Testis (tissue), 5 donors: ENCODE measurements around the gene NUP98. TPM values are rescaled to one million over a fixed set of nuclear protein-coding genes. Genes with fewer than 3 reads are reported as not detected.
A peak's percentile ranks its signal among the peaks of the same experiment; 100 is the strongest.

Experiments
- DNase-seq: peaks from one replicate; pipeline ENCODE4 v3.0.0-alpha.2; 2019
- H3K27ac ChIP-seq, 2 donors: fragments of 200-600 bp; sonication (generic); one replicate each; pipeline ENCODE4 v1.5.1; 2019
- H3K27me3 ChIP-seq: fragments of 200-600 bp; sonication (generic); one replicate; pipeline ENCODE4 v1.5.1; 2019
- H3K36me3 ChIP-seq: fragments of 200-600 bp; sonication (generic); one replicate; pipeline ENCODE4 v1.5.1; 2017; ENCODE audit warnings: low read depth; ENCODE audit errors: missing control alignments
- H3K4me1 ChIP-seq: fragments of 200-600 bp; sonication (generic); one replicate; pipeline ENCODE4 v1.5.1; 2019
- H3K4me3 ChIP-seq, 2 donors: fragments of 200-600 bp; sonication (generic); one replicate each; pipeline ENCODE4 v1.5.1; 2017 to 2019
- H3K9me3 ChIP-seq: fragments of 200-600 bp; sonication (generic); one replicate; pipeline ENCODE4 v1.5.1; 2017
- CTCF ChIP-seq, 3 experiments: fragments of 450-650 bp in 2 of 3; fragments of 200-600 bp in 1 of 3; sonication (generic) in 1 of 3; IDR thresholded peaks; one replicate each; pipeline ENCODE4 v1.5.1; 2016 to 2019; ENCODE audit warnings: antibody characterized with exemption in 3 of 3, mild to moderate bottlenecking in 2 of 3, moderate library complexity in 1 of 3
- POLR2A ChIP-seq: fragments of 450-650 bp; IDR thresholded peaks from one replicate; pipeline ENCODE4 v1.6.1; 2017; ENCODE audit warnings: antibody characterized with exemption, mild to moderate bottlenecking, moderate library complexity
- WGBS, 2 donors: methylation state at CpG; one replicate each; pipeline ENCODE4 v1.1.5; 2018; 5-methylcytosine and 5-hydroxymethylcytosine counted together
- intact Hi-C: fragments of 100-400 bp; cut with DNase I; formaldehyde crosslinking; loops from one replicate; pipeline ENCODE4 v1.15.1; 2023; ENCODE audit warnings: low total_unique reads
- long read RNA-seq, 2 donors: transcript quantifications; one replicate each; lab custom pipeline, GENCODE V29; 2026
- polyA plus RNA-seq: library from polyadenylated mRNA; stranded (reverse); fragments of 350-450 nt; fragmentation: Illumina TruSeq; extraction: RNeasy Lipid Tissue Mini Kit (QIAGEN cat#74804); gene quantifications from one replicate; pipeline ENCODE4 v1.2.3, GENCODE V29; 2014; ENCODE audit warnings: low read depth, low replicate concordance; ENCODE audit not compliant: insufficient read depth
- total RNA-seq, 2 donors: library from RNA; depleted of rRNA; stranded (reverse); fragments of >200 nt; gene quantifications; one replicate each; pipeline ENCODE4 v1.2.3, GENCODE V29; 2016

NUP98 gene
- total RNA-seq (100 to 1,000 TPM; 211 to 354 TPM), polyA plus RNA-seq (280 TPM)
- long read RNA-seq, donor 1, partial matches to known transcripts, result 19 of 19 reads
- long read RNA-seq, donor 1, other reads (novel, unspliced or antisense), result 0 of 19 reads
- long read RNA-seq, donor 2, partial matches to known transcripts, result 5 of 7 reads
- long read RNA-seq, donor 2, other reads (novel, unspliced or antisense), result 0 of 7 reads

- Histone ChIP-seq H3K9me3 (no peaks in the 10 kb centered on the region), H3K27me3 (no peaks in the 10 kb centered on the region), H3K27ac (peak within 1 kb of the TSS; percentile 94 to 97), H3K4me1 (peaks cover 13% of the 10 kb centered on the region), H3K4me3 (peak within 1 kb of the TSS; percentile 92 to 99), H3K36me3 (no peaks in the 10 kb centered on the region)
- TF ChIP-seq CTCF (IDR thresholded peaks at IDR 0.05) (peak in 1 of 3 experiments; percentile 23), POLR2A (peak; percentile 98)
- DNase-seq, result peak; percentile 100
- 0% methylated on average over 32 to 86 of the region's 86 CpGs for WGBS, 2 donors
- intact Hi-C loops, result no loop called here
Observed at GRCh38 chr11:3797329-3798090, at the start of gene NUP98. Gene NUP98 (minus strand): TSS chr11:3797554. CDS start chr11:3782117, 15,437 bp downstream.

GRCh38 chr11:3845670-3846069 lies 48.3 kb upstream of the NUP98 start:
- H3K4me1 ChIP-seq, result no peaks in the 10 kb centered on the region
- no peaks in the 10 kb centered on the region for H3K9me3 ChIP-seq
- whole genome bisulfite sequencing, 2 donors, result 81 to 86% methylated on average over 3 of the region's 3 CpGs
- intact Hi-C loops, result no loop called here
- H3K27ac ChIP-seq, result no peak overlapping the region
- no peaks in the 10 kb centered on the region for H3K27me3 ChIP-seq
- H3K36me3 ChIP-seq, result no peaks in the 10 kb centered on the region
- no peak overlapping the region for H3K4me3 ChIP-seq
- no peak for TF ChIP-seq CTCF (IDR thresholded peaks at IDR 0.05)
- no peak for TF ChIP-seq POLR2A
- DNase-seq, result no peak

- H3K27me3 ChIP-seq, result no peaks in the 10 kb centered on the region
- H3K9me3 ChIP-seq, result no peaks in the 10 kb centered on the region
- TF ChIP-seq CTCF (IDR thresholded peaks at IDR 0.05) (no peak), POLR2A (no peak)
- H3K4me1 ChIP-seq, result no peaks in the 10 kb centered on the region
- intact Hi-C loops, result no loop called here
- 86 to 88% methylated on average over 1 of the region's 1 CpG for WGBS, 2 donors
- H3K4me3 ChIP-seq, result no peak overlapping the region
- no peak overlapping the region for H3K27ac ChIP-seq
- no peak for DNase-seq
- H3K36me3 ChIP-seq, result no peaks in the 10 kb centered on the region
Observed at GRCh38 chr11:3845246-3845645, 47.9 kb upstream of the NUP98 start.

- no peak overlapping the region for H3K27ac ChIP-seq
- intact Hi-C loops, result no loop called here
- no peaks in the 10 kb centered on the region for H3K9me3 ChIP-seq
- H3K4me3 ChIP-seq, result no peak overlapping the region
- 95 to 96% methylated on average over 3 of the region's 3 CpGs for WGBS, 2 donors
- H3K4me1 ChIP-seq, result peaks cover 6% of the 10 kb centered on the region
- no peak for DNase-seq
- H3K27me3 ChIP-seq, result no peaks in the 10 kb centered on the region
- H3K36me3 ChIP-seq, result no peaks in the 10 kb centered on the region
- TF ChIP-seq CTCF (IDR thresholded peaks at IDR 0.05), result no peak
- no peak for TF ChIP-seq POLR2A
Observed at GRCh38 chr11:3843326-3843725, 46.0 kb upstream of the NUP98 start.
